Activated T-cell treated with anti-CD3 and anti-CD28 coated beads, Interleukin-2, amount 50 U/mL, for 48 hours (primary cell): ENCODE measurements around the gene PTPRF.
"Not testable (repeated sequence)": the region's sequence is repeated elsewhere in the genome, so short reads cannot be mapped to it uniquely, and the experiment has no call there.

Experiments
- DNase-seq, 2 experiments: peaks; one replicate each; pipeline ENCODE4 v3.0.0-alpha.2; 2020

The PTPRF gene

GRCh38 chr1:43638381-43638780 is 107.7 kb downstream of the PTPRF start:
- DNase-seq, result not testable (repeated sequence)

GRCh38 chr1:43639976-43640794 is 109.5 kb downstream of the PTPRF start:
- DNase-seq, result no peak

GRCh38 chr1:43644558-43644957 is 113.9 kb downstream of the PTPRF start:
- DNase-seq, result no peak

GRCh38 chr1:43645461-43645860 is 114.8 kb downstream of the PTPRF start:
- DNase-seq, result no peak

- DNase-seq, result not testable (repeated sequence)
These were observed 116.6 kb downstream of the PTPRF start for GRCh38 chr1:43647331-43647730.

- DNase-seq, result no peak
These were observed 117.7 kb downstream of the PTPRF start for GRCh38 chr1:43648221-43648847.

- DNase-seq, result no peak
These were observed 118.3 kb downstream of the PTPRF start for GRCh38 chr1:43648876-43649477.

- DNase-seq, result peak; percentile 93 to 95
These were observed 119.8 kb downstream of the PTPRF start for GRCh38 chr1:43650310-43651085.

- no peak for DNase-seq
These were observed 120.5 kb downstream of the PTPRF start for GRCh38 chr1:43651188-43651587.

- no peak for DNase-seq
These were observed 121.2 kb downstream of the PTPRF start for GRCh38 chr1:43651902-43652301.

- DNase-seq, result no peak
These were observed 122.7 kb downstream of the PTPRF start for GRCh38 chr1:43653339-43653738.

- no peak for DNase-seq
These were observed 123.2 kb downstream of the PTPRF start for GRCh38 chr1:43653893-43654292.

- no peak for DNase-seq
These were observed 125.3 kb downstream of the PTPRF start for GRCh38 chr1:43655953-43656352.

- no peak for DNase-seq
These were observed 128.8 kb downstream of the PTPRF start for GRCh38 chr1:43659212-43660166.

GRCh38 chr1:43660355-43660754 is 129.7 kb downstream of the PTPRF start:
- DNase-seq, result no peak

- no peak for DNase-seq
These were observed 133.7 kb downstream of the PTPRF start for GRCh38 chr1:43664369-43664768.

- DNase-seq, result no peak
These were observed 135.9 kb downstream of the PTPRF start for GRCh38 chr1:43666608-43667007.

GRCh38 chr1:43668956-43669355 is 138.3 kb downstream of the PTPRF start:
- DNase-seq, result no peak

- no peak for DNase-seq
These were observed 139.2 kb downstream of the PTPRF start for GRCh38 chr1:43669878-43670277.

GRCh38 chr1:43671193-43671592 is 140.5 kb downstream of the PTPRF start:
- DNase-seq, result no peak

- DNase-seq, result no peak
These were observed 141.1 kb downstream of the PTPRF start for GRCh38 chr1:43671626-43672330.
